HEK293 (cell line): ENCODE results near the gene GRIK2.

Experiments used
- CTCF ChIA-PET: fragments of 350-600 bp; formaldehyde crosslinking; extraction: SDS; loops from one replicate; lab custom pipeline; 2021; ENCODE audit warnings: antibody characterized with exemption; lab: Yijun Ruan, JAX
- POLR2A ChIA-PET: fragments of 300-600 bp; formaldehyde crosslinking; extraction: SDS; loops from one replicate; lab custom pipeline; 2020; ENCODE audit warnings: antibody characterized with exemption, inconsistent platforms; lab: Yijun Ruan, JAX
- H3K27ac ChIP-seq: fragments of 200-500 bp; sonication (Bioruptor generic); 2 replicates; pipeline ENCODE4 v1.5.1; 2014; ENCODE audit warnings: low read depth, low read length, control low read depth, inconsistent platforms; ENCODE audit errors: extremely low read depth
- H3K36me3 ChIP-seq, 2 experiments: fragments of 200-500 bp in 1 of 2; sonication (Bioruptor generic) in 1 of 2; 1 replicate in 1 of 2; 2 replicates in 1 of 2; pipeline ENCODE4 v1.5.1; 2014 to 2017; ENCODE audit warnings: inconsistent platforms in 2 of 2, low read length in 2 of 2; ENCODE audit not compliant: control insufficient read depth in 2 of 2, insufficient read depth in 1 of 2
- H3K4me1 ChIP-seq: fragments of 200-500 bp; sonication (Bioruptor generic); 2 replicates; pipeline ENCODE4 v1.5.1; 2014; ENCODE audit warnings: mild to moderate bottlenecking, low read length, inconsistent platforms; ENCODE audit not compliant: control insufficient read depth, insufficient read depth
- H3K4me3 ChIP-seq: 2 replicates; pipeline ENCODE4 v1.5.1; 2011; ENCODE audit warnings: low read depth, mild to moderate bottlenecking, control low read depth, low read length, moderate library complexity
- H3K9me3 ChIP-seq: fragments of 200-500 bp; sonication (Bioruptor generic); 2 replicates; pipeline ENCODE4 v1.5.1; 2014; ENCODE audit warnings: low read depth, low read length, inconsistent platforms; ENCODE audit not compliant: control insufficient read depth, insufficient read depth
- IKZF3 ChIP-seq: fragments of 450-650 bp; IDR thresholded peaks from 2 replicates; pipeline ENCODE4 v1.5.0; 2018; ENCODE audit warnings: missing biosample characterization, mild to moderate bottlenecking, missing genetic modification characterization, moderate library complexity
- KLF10 ChIP-seq: fragments of 450-650 bp; IDR thresholded peaks from 2 replicates; pipeline ENCODE4 v1.5.1; 2018; ENCODE audit warnings: missing biosample characterization, mild to moderate bottlenecking, missing genetic modification characterization
- OSR2 ChIP-seq: fragments of 450-650 bp; formaldehyde crosslinking; IDR thresholded peaks from 2 replicates; pipeline ENCODE4 v1.5.1; 2016; ENCODE audit warnings: missing biosample characterization, missing genetic modification characterization
- PRDM10 ChIP-seq: fragments of 450-650 bp; formaldehyde crosslinking; IDR thresholded peaks from 2 replicates; pipeline ENCODE4 v1.5.1; 2016; ENCODE audit warnings: missing biosample characterization, missing genetic modification characterization
- ZBTB48 ChIP-seq: fragments of 450-650 bp; formaldehyde crosslinking; IDR thresholded peaks from 2 replicates; pipeline ENCODE4 v1.5.1; 2016; ENCODE audit warnings: missing biosample characterization, missing genetic modification characterization
- ZBTB8A ChIP-seq: fragments of 450-650 bp; formaldehyde crosslinking; IDR thresholded peaks from 2 replicates; pipeline ENCODE4 v1.5.1; 2016; ENCODE audit warnings: missing biosample characterization, missing genetic modification characterization
- ZFHX2 ChIP-seq: fragments of 450-650 bp; formaldehyde crosslinking; conservative IDR thresholded peaks from 2 replicates; pipeline ENCODE4 v1.5.1; 2016; ENCODE audit warnings: missing biosample characterization, missing genetic modification characterization
- ZNF121 ChIP-seq: fragments of 450-650 bp; formaldehyde crosslinking; IDR thresholded peaks from 2 replicates; pipeline ENCODE4 v1.5.1; 2016; ENCODE audit warnings: missing biosample characterization, missing genetic modification characterization
- ZNF140 ChIP-seq: fragments of 450-650 bp; formaldehyde crosslinking; IDR thresholded peaks from 2 replicates; pipeline ENCODE4 v1.5.1; 2016; ENCODE audit warnings: missing biosample characterization, missing genetic modification characterization
- ZNF2 ChIP-seq: fragments of 450-650 bp; formaldehyde crosslinking; IDR thresholded peaks from 2 replicates; pipeline ENCODE4 v1.5.1; 2016; ENCODE audit warnings: missing biosample characterization, missing genetic modification characterization
- ZNF280D ChIP-seq: fragments of 450-650 bp; formaldehyde crosslinking; IDR thresholded peaks from 2 replicates; pipeline ENCODE4 v1.5.1; 2016; ENCODE audit warnings: missing biosample characterization, missing genetic modification characterization
- ZNF324 ChIP-seq: fragments of 450-650 bp; formaldehyde crosslinking; IDR thresholded peaks from 2 replicates; pipeline ENCODE4 v1.5.1; 2016; ENCODE audit warnings: missing biosample characterization, missing genetic modification characterization
- ZXDB ChIP-seq: fragments of 450-650 bp; formaldehyde crosslinking; IDR thresholded peaks from 2 replicates; pipeline ENCODE4 v1.5.1; 2016; ENCODE audit warnings: missing biosample characterization, missing genetic modification characterization
- TF ChIP-seq, protein P1 (sequence below): fragments of 450-650 bp; formaldehyde crosslinking; IDR thresholded peaks from 2 replicates; pipeline ENCODE4 v1.5.1; 2016; ENCODE audit warnings: missing biosample characterization, missing genetic modification characterization, borderline replicate concordance
- TF ChIP-seq, protein P2 (sequence below): fragments of 450-650 bp; formaldehyde crosslinking; IDR thresholded peaks from 2 replicates; pipeline ENCODE4 v1.5.1; 2016; ENCODE audit warnings: missing biosample characterization, missing genetic modification characterization
- TF ChIP-seq, protein P3 (sequence below): fragments of 450-650 bp; formaldehyde crosslinking; IDR thresholded peaks from 2 replicates; pipeline ENCODE4 v1.5.1; 2016; ENCODE audit warnings: missing biosample characterization, missing genetic modification characterization

Gene GRIK2

DNA sequence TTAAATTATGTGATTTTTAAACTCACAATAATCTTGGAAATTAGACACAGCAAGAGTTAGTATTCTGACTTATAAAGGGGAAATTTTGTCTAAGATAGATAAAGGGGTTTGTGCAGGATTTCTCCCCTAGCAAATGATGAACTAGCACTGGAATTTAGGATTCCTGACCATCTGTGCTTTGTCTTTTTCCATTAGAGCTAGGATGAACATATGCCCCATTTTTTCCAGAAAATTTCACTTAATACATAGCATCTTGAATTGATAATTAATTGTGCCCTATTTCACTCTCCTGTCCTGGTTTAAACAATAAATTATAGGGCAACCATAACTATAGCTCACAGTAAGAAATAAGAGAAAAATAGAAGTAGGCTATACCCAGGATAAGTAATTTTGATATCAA, 601.0 kb downstream of the GRIK2 start (continued):
- no peak for TF ChIP-seq ZXDB (tag by site-specific recombination)
- TF ChIP-seq KLF10 (tag by site-specific recombination), result no peak
- TF ChIP-seq, all 188 proteins: peak for 0

- Histone ChIP-seq H3K4me1 (no peaks in the 10 kb centered on the region), H3K9me3 (no peaks in the 10 kb centered on the region), H3K36me3 (no peaks in the 10 kb centered on the region), H3K4me3 (no peak overlapping the region), H3K27ac (no peak overlapping the region)
- no peak for TF ChIP-seq ZNF2 (tag by site-specific recombination)
- no peak for TF ChIP-seq ZNF280D (tag by site-specific recombination)
- TF ChIP-seq ZNF121, result no peak
- TF ChIP-seq ZFHX2 (tag by site-specific recombination), result no peak
- TF ChIP-seq, protein P1, sequence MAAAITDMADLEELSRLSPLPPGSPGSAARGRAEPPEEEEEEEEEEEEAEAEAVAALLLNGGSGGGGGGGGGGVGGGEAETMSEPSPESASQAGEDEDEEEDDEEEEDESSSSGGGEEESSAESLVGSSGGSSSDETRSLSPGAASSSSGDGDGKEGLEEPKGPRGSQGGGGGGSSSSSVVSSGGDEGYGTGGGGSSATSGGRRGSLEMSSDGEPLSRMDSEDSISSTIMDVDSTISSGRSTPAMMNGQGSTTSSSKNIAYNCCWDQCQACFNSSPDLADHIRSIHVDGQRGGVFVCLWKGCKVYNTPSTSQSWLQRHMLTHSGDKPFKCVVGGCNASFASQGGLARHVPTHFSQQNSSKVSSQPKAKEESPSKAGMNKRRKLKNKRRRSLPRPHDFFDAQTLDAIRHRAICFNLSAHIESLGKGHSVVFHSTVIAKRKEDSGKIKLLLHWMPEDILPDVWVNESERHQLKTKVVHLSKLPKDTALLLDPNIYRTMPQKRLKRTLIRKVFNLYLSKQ (tag by site-specific recombination), result no peak
- CTCF ChIA-PET, result no interaction called here
- POLR2A ChIA-PET, result no interaction called here
Measured at GRCh38 chr6:102015431-102015830, 621.9 kb downstream of the GRIK2 start.

- H3K9me3 ChIP-seq, result no peaks in the 10 kb centered on the region
- CTCF ChIA-PET, result interaction anchor here (0.6 kb wide), 2 partner anchors 183 to 1917 kb away, joined by 3 read pairs; no protein-coding TSS in a partner anchor
Measured at GRCh38 chr6:102022281-102022680, 628.8 kb downstream of the GRIK2 start.

More at GRCh38 chr6:102022281-102022680, 628.8 kb downstream of the GRIK2 start:
- no peak overlapping the region for H3K4me3 ChIP-seq
- POLR2A ChIA-PET, result no interaction called here
- TF ChIP-seq, protein P2, sequence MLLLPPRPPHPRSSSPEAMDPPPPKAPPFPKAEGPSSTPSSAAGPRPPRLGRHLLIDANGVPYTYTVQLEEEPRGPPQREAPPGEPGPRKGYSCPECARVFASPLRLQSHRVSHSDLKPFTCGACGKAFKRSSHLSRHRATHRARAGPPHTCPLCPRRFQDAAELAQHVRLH (tag by site-specific recombination), result no peak
- TF ChIP-seq ZNF140 (no peak), ZBTB8A (tag by site-specific recombination) (no peak), IKZF3 (no peak), ZBTB48 (tag by site-specific recombination) (no peak), ZNF324 (tag by site-specific recombination) (no peak), PRDM10 (tag by site-specific recombination) (no peak), OSR2 (tag by site-specific recombination) (no peak)
- TF ChIP-seq, protein P3, sequence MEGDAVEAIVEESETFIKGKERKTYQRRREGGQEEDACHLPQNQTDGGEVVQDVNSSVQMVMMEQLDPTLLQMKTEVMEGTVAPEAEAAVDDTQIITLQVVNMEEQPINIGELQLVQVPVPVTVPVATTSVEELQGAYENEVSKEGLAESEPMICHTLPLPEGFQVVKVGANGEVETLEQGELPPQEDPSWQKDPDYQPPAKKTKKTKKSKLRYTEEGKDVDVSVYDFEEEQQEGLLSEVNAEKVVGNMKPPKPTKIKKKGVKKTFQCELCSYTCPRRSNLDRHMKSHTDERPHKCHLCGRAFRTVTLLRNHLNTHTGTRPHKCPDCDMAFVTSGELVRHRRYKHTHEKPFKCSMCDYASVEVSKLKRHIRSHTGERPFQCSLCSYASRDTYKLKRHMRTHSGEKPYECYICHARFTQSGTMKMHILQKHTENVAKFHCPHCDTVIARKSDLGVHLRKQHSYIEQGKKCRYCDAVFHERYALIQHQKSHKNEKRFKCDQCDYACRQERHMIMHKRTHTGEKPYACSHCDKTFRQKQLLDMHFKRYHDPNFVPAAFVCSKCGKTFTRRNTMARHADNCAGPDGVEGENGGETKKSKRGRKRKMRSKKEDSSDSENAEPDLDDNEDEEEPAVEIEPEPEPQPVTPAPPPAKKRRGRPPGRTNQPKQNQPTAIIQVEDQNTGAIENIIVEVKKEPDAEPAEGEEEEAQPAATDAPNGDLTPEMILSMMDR (tag by site-specific recombination), result no peak
- TF ChIP-seq, all 188 proteins: peak for 0
- no peaks in the 10 kb centered on the region for H3K4me1 ChIP-seq
- no peak overlapping the region for H3K27ac ChIP-seq
- no peaks in the 10 kb centered on the region for H3K36me3 ChIP-seq
